HFFc6 (cell line): Measurements from ENCODE around the gene APOM. TPM values are rescaled to one million over a fixed set of nuclear protein-coding genes. Genes with fewer than 3 reads are reported as not detected.
A peak's percentile ranks its signal among the peaks of the same experiment; 100 is the strongest.

Source experiments
- DNase-seq: peaks from one replicate; pipeline ENCODE4 v3.0.0-alpha.2; 2018
- H3K27ac Mint-ChIP-seq: 2 replicates; pipeline ENCODE4 v1.8.0; 2020; ENCODE audit warnings: mild to moderate bottlenecking, mixed read lengths
- H3K27me3 Mint-ChIP-seq: 2 replicates; pipeline ENCODE4 v1.8.0; 2021; ENCODE audit warnings: mild to moderate bottlenecking, moderate library complexity, mixed read lengths; ENCODE audit not compliant: insufficient read depth
- H3K36me3 Mint-ChIP-seq: 2 replicates; pipeline ENCODE4 v1.8.0; 2021; ENCODE audit warnings: low read depth, mixed read lengths
- H3K4me1 Mint-ChIP-seq: 2 replicates; pipeline ENCODE4 v1.8.0; 2020; ENCODE audit warnings: low read depth, mixed read lengths
- H3K4me3 Mint-ChIP-seq: 2 replicates; pipeline ENCODE4 v1.8.0; 2020; ENCODE audit warnings: mild to moderate bottlenecking, moderate library complexity, mixed read lengths
- H3K9me3 Mint-ChIP-seq: 2 replicates; pipeline ENCODE4 v1.8.0; 2020; ENCODE audit warnings: mild to moderate bottlenecking, mixed read lengths
- total RNA-seq, 6 experiments: library from RNA; stranded (reverse); fragmentation: NEBNext Ultra II Directional; extraction: Animal tissue kit (Norgen Biotek cat#: 25700); gene quantifications; 2 replicates in 1 of 6; 3 replicates in 5 of 6; pipeline ENCODE4 v1.2.3, GENCODE V29; 2021
- TF ChIP-seq, protein P1 (sequence below): fragments of 200-600 bp; sonication (generic); IDR thresholded peaks from 2 replicates; pipeline ENCODE4 v1.5.0; 2021; ENCODE audit warnings: antibody characterized with exemption, mild to moderate bottlenecking

APOM gene
- total RNA-seq, 6 experiments from 2014 or later = 2.4 to 4.3 (median 2.8) TPM

DNA sequence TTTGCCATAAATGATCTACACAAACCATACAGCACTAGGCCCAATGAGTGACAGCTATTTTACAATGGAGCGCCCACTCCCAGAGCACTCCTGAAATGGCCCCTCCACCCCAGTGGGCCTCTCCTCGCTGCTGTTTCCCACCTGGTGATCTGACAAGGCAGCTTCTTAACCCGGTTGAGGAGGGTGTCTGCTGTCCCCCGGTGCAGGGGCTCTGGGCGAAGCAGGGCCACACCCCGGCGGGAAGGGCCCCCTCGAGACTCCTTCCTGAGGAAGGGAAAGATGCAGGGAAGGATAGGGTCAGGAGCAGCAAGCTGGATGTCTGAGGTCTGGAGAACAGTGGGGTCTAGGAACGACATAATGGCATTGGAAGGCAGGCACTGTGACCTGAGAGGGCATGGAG lies 37.2 kb downstream of the APOM start:
- Mint-ChIP-seq H3K27ac (no peak overlapping the region), H3K27me3 (no peaks in the 10 kb centered on the region), H3K4me3 (no peak overlapping the region), H3K9me3 (no peaks in the 10 kb centered on the region), H3K4me1 (peaks cover 7% of the 10 kb centered on the region), H3K36me3 (no peaks in the 10 kb centered on the region; the same call in 1 of the 2 replicates)
- TF ChIP-seq, protein P1, sequence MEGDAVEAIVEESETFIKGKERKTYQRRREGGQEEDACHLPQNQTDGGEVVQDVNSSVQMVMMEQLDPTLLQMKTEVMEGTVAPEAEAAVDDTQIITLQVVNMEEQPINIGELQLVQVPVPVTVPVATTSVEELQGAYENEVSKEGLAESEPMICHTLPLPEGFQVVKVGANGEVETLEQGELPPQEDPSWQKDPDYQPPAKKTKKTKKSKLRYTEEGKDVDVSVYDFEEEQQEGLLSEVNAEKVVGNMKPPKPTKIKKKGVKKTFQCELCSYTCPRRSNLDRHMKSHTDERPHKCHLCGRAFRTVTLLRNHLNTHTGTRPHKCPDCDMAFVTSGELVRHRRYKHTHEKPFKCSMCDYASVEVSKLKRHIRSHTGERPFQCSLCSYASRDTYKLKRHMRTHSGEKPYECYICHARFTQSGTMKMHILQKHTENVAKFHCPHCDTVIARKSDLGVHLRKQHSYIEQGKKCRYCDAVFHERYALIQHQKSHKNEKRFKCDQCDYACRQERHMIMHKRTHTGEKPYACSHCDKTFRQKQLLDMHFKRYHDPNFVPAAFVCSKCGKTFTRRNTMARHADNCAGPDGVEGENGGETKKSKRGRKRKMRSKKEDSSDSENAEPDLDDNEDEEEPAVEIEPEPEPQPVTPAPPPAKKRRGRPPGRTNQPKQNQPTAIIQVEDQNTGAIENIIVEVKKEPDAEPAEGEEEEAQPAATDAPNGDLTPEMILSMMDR = no peak
- no peak for DNase-seq

DNA sequence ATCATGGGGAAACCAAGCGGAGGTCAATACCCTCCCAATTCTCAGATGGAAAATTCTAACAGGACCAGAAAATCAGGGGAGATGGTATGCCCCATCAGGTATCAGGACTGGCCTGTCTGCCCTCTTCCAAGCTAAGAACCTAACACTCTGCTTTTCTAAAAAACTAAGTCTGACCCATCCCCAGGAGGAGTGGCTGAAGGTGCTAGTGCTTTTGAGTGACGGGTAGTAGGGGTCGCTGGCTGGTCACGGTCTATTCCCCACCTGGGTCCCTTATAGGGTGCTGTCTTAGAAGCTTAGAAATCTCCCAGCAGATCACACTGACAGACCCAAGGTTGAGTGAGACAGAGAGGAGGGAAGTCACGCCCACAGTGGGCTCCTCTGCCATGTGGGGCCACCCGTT lies 37.8 kb downstream of the APOM start:
- Mint-ChIP-seq H3K4me1 (peaks cover 11% of the 10 kb centered on the region), H3K36me3 (no peaks in the 10 kb centered on the region; the same call in 1 of the 2 replicates), H3K27ac (no peak overlapping the region), H3K4me3 (no peak overlapping the region), H3K9me3 (no peaks in the 10 kb centered on the region), H3K27me3 (no peaks in the 10 kb centered on the region)
- TF ChIP-seq, protein P1 = no peak
- DNase-seq = no peak

DNA sequence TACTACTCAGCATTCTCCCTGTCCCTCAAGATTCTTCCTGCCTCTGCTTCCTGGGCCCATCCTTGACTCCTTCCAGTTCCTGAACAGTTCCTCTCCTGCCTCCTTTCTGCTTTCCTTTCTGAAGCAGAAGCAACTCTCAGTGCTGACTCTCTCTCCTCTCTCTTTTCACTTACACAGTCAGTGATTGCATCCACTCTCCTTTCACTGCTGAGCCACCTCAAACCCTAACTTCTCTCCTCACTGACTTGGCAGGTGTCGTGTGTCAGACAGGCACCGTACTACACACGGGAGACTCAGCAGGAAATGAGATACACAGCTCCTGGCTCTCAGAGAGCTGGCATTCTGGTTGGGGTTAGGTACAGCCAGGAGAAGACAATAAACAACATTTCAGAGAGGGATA lies 41.9 kb downstream of the APOM start:
- H3K27ac Mint-ChIP-seq = peak overlapping the region; percentile 40
- H3K4me3 Mint-ChIP-seq = no peak overlapping the region

DNA sequence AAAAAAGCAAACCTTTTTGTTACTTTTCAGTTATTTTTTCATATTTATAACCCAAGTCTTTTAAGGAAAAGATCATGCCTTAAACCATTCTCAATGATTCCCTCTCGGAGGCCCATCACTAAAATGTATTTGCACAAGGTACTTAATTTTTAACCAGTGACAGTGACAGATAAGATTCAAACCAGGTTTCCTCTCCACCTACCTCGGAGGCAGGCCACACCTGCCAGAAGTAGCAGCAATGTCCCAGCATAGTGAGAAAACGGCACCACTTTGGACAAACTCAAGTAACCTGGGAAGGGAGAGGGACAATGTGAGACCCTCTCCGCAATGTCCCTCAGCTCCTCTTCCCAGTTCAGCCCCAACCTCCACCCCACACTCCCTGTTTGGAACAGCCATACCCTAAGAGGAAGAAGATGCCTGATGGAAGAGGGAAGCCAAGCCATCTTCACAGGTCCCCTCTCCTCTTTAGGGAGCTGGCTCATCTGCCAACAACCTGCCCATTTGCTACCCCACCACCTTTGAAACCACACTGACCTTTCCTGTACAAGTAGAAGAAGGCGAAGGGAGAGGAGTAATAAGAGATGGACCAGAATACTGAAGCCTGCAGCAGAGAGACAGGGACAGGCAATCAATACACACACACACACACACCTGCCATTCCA lies 45.2 kb downstream of the APOM start:
- DNase-seq = no peak
- Mint-ChIP-seq H3K4me3 (peak overlapping the region; percentile 93), H3K27me3 (no peaks in the 10 kb centered on the region; the same call in 1 of the 2 replicates), H3K9me3 (no peaks in the 10 kb centered on the region), H3K4me1 (peaks cover 33% of the 10 kb centered on the region), H3K36me3 (no peaks in the 10 kb centered on the region), H3K27ac (no peak overlapping the region; the same call in 1 of the 2 replicates)
- TF ChIP-seq, protein P1 = no peak

More for the DNA sequence above, 41.9 kb downstream of the APOM start:
- TF ChIP-seq, protein P1 = no peak
- DNase-seq = no peak
- H3K9me3 Mint-ChIP-seq = no peaks in the 10 kb centered on the region
- H3K27me3 Mint-ChIP-seq = no peaks in the 10 kb centered on the region; the same call in 1 of the 2 replicates
- no peaks in the 10 kb centered on the region for H3K36me3 Mint-ChIP-seq
- peaks cover 27% of the 10 kb centered on the region for H3K4me1 Mint-ChIP-seq

DNA sequence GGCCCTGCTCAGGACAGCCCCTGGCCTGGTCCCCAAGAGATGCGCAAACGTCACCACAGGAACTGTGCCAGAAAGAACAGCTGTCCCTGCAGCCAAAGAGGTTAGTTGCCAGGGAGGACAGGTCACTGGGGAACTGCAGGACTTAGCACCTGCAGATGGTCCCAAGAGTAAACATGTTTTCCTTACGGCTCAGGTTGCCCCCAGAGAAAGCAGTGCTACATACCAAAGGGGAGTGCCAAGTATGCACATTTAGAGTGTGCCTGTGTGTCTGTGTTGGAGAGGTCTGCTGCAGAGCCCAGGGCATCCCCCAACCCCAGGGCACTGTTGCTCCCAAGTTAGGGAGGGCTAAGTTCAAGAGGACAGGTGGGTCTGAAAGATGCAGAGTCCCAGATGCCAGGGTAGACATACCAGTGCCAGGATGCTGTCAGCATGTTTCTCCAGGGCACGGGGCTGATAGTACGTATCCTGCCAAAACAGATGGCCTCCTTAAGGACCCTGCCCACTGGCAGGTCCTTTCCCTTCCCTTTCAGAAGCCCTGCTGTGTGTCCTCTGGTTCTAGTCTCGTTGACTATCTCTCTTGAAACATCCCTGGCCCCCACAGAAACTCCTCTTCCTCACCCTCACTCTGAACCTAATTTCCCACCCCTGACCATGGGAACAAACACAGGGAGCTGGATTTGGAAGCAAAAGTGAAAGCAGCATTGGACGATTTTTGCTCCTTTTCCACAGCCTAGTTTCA lies 46.1 kb downstream of the APOM start:
- Mint-ChIP-seq H3K9me3 (no peaks in the 10 kb centered on the region), H3K36me3 (no peaks in the 10 kb centered on the region), H3K27ac (peak overlapping the region; percentile 97), H3K4me1 (peaks cover 33% of the 10 kb centered on the region), H3K27me3 (no peaks in the 10 kb centered on the region; the same call in 1 of the 2 replicates), H3K4me3 (peak overlapping the region; percentile 93)
- TF ChIP-seq, protein P1 = no peak
- no peak for DNase-seq
